HG03060 (cell line): ENCODE measurements around the gene ZNF208.
"Not testable (repeated sequence)": the region's sequence is repeated elsewhere in the genome, so short reads cannot be mapped to it uniquely, and the experiment has no call there.

Experiments
- ATAC-seq: cut with Tn5 transposase; IDR thresholded peaks from one replicate; pipeline ENCODE4 v1.9.1; 2021; ENCODE audit warnings: low read depth, moderate number of reproducible peaks; ENCODE audit not compliant: unreplicated experiment

Gene ZNF208

GRCh38 chr19:22010437-22011143 is at the start of gene ZNF208:
ZNF208 (minus strand) TSS chr19:22010943; CDS start chr19:22010794, 149 bp downstream.
- ATAC-seq = not testable (repeated sequence)

DNA sequence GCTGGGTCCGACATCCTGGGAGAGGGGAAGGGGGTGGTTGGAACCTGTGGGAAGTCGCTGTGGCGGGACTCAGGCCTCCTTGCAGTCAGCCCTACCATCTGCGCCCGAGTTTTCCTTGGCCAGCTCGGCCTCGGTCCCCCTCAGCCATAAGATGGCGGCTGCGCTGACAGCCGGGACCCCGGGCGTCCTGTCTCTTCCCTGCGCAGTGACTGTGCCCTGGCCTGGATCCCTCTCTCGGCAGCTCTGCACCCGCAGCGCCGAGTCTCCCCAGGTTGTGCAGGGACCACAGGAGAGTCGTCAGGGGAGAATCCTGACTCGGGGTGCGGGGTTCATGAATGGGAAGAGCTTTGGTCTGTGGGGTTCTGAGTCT is 41.9 kb upstream of the ZNF208 start:
- no peak for ATAC-seq

GRCh38 chr19:22041151-22041550 is 30.4 kb upstream of the ZNF208 start:
- not testable (repeated sequence) for ATAC-seq

GRCh38 chr19:22030680-22031079 is 19.9 kb upstream of the ZNF208 start:
- ATAC-seq = no peak

GRCh38 chr19:22026687-22027086 is 15.9 kb upstream of the ZNF208 start:
- ATAC-seq = no peak

GRCh38 chr19:22025539-22025938 is 14.8 kb upstream of the ZNF208 start:
- ATAC-seq = not testable (repeated sequence)

- ATAC-seq = no peak
Measured at GRCh38 chr19:21970466-21970865, 40.3 kb downstream of the ZNF208 start.

DNA sequence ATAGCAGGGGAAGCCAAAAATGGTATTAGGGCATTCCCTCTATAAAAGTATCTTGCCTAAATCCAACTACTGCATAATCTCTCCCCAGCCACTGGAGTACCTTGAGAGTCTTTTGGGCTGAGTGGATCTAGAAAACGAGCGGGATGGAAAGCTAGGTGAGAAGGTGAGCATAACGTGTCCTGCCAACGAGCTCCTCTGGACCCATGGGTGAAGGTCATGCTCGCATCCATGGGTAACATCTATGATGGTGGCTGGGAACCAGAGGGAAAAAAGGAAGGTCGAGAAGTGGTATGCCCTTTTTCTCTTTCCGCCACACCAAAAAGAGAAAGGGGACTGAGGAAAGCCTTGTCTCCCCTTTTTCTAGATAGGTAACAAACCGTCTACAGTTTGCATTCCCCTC is 63.0 kb downstream of the ZNF208 start:
- no peak for ATAC-seq

DNA sequence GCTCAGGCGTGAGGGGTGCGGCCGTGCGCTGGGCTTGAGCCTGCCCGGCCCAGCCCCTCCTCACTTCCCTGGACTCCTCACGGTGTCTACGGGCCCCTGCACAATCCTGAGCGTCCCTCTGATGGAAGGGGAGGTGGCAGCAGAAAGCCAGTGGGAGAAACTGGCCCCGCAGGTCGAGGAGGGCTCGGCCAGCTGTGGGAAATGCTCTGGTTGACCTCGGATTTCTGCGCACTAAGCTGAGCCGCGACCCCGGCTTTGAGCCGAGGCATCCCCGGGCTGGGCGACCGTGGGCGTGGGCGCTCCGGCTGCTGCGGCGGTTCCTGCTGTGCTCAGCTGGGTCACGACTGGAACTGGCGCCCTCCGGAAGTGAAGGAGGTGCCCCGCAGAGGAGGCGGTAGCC is 70.1 kb downstream of the ZNF208 start:
- no peak for ATAC-seq

DNA sequence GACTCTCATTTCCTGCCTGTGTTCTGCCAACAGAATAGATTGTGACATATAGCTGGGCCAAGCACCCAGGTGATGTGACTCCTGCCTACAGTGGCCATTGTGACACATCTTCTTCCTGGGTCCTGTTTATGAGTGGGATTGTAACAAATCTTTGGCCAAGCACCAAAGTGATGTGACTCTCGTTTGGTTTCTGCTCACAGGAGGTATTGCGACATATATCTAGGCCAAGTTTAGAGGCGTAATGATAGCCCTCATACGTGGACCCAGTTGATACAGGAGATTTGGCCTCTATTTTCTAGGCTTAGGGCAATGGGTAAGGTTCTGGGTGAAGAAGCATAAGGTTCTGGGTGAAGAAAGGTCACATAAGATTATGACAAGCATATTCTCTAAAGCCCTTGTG is 76.2 kb downstream of the ZNF208 start:
- no peak for ATAC-seq

- no peak for ATAC-seq
Measured at GRCh38 chr19:21934131-21934530, 76.6 kb downstream of the ZNF208 start.

DNA sequence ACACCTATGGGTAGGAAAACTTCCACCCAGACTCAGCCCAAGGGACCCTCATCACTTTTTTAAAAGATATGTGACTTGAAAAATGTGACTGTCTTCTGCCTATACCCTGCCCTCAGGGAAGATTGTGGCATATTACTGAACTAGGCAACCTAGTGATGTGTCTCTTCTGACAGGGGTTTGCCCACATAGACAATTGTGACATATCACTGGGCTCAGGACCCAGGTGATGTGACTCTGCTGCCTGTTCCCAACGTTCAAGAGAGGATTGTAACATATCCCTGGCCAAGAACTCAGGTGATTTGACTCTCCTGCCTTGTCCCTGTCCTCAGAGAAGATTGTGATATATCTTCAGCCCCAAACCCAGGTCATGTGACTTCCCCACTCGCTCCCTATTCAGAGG is 88.5 kb downstream of the ZNF208 start:
- ATAC-seq = no peak

- no peak for ATAC-seq
Measured at GRCh38 chr19:21921691-21922180, 89.0 kb downstream of the ZNF208 start.

- no peak for ATAC-seq
Measured at GRCh38 chr19:21915411-21915810, 95.3 kb downstream of the ZNF208 start.

DNA sequence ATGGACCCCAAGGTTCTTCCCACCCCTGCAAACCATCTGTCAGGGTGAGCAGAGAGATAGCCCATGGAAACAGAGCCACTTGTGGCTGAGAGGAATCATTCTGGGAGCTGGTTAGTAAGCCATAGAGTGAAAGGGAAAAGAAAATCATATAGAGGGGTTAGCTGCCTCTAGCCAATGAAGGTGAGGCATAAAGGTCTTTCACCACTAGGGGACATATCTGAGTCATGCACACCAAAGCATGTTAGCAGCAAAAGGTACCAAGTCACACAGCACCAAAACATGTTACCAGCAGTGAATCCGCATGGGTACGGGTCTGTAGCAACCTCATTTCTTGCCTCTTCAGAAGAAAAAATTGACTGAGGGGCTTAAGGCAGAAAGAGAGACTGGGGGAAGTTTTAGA is 98.1 kb downstream of the ZNF208 start:
- ATAC-seq = no peak

- ATAC-seq = no peak
Measured at GRCh38 chr19:21910318-21910717, 100.4 kb downstream of the ZNF208 start.

DNA sequence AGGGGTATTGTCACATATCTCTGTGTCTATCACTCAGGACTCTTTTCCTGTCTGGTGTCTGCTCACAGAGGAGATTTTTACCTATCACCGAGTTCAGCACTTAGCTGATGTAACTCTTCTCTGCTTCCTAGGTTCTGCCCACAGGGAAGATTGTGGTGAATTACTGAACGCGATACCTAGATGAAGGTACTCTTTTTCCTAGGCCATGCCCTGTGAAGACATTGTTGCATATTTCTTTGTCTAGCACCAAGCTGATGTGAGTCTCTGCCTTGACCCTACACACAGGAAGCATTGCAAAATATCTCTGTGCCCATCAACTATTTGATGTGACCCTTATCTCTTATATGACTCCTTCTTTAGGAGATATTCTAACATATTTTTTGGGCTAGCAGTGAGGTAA is 102.7 kb downstream of the ZNF208 start:
- ATAC-seq = no peak

GRCh38 chr19:21907516-21907915 is 103.2 kb downstream of the ZNF208 start:
- no peak for ATAC-seq

DNA sequence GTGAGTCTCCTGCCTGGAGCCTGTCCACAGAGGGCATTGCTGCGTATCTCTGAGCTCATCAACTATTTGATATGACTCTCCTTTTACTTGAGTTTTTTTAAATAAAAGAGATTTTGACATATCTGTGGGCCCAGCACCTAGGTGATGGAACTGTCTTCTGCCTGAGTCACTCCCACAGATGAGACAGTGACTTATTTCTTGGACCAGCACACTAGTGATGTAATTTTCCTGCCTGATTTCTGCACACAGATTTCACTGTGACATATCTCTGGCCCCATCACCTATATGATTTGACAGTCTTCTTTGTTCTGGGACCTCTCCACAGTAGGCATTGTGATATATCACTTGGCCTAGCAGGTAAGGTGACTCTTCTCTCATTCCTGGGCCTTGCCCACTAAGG is 108.2 kb downstream of the ZNF208 start:
- ATAC-seq = no peak

DNA sequence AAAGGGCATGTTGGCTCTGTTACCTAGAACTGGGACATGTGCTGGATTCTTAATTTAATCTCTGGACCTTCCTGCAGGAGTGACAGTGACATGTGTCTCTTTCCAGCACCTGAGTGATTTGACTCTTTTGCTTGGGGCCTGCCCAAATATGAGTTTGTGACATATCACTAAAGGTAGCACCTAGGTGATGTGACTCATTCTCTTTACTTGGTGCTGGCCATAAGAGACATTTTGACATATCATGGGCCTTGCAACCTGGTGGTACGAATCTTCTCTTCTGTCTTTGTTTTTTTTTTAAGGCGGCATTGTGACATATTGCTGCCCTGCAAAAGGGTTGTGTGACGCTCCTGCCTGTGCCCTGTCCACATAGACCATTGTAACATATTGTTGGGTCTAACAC is 108.9 kb downstream of the ZNF208 start:
- ATAC-seq = no peak

DNA sequence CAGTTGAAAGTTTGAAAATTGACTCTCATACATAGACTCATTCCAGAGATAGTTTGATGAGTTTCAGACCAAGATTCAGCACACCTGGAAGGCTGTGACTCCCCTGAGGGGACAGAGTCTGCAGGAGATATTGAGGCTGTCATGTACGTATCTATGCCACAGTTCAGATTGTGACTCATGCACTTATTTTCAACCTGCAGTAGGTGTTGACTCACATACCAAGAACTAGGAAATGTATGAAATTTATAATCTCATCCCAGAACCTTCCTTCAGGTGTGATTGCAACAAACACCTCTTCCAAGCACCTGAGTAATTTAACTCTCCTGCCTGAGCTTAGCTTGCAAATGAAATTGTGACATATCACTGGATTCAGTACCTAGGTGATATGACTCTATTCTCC is 110.3 kb downstream of the ZNF208 start:
- ATAC-seq = no peak

- no peak for ATAC-seq
Measured at GRCh38 chr19:21891086-21891485, 119.7 kb downstream of the ZNF208 start.

DNA sequence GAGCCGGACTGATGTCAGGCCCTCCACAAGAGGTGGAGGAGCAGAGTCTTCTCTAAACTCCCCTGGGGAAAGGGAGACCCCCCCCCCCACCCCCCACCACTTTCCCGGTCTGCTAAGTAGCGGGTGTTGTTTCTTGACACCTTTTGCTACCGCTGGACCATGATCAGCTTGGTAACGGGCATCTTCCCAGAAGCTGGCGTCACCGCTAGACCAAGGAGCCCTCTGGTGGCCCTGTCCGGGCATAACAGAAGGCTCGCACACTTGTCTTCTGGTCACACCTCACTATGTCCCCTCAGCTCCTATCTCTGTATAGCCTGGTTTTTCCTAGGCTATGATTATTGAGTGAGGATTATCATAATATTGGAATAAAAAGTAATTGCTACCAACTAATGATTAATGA is 120.7 kb downstream of the ZNF208 start:
- not testable (repeated sequence) for ATAC-seq
